GM23338 (cell line): ENCODE results near the gene MTOR. TPM values are rescaled to one million over a fixed set of nuclear protein-coding genes. Genes with fewer than 3 reads are reported as not detected.

Experiments
- ATAC-seq: fragments of 200-7000 bp; cut with Tn5 transposase; 3 replicates; pipeline ENCODE4 v1.9.1; 2020
- DNase-seq: peaks from one replicate; pipeline ENCODE4 v3.0.0-alpha.2; 2015; ENCODE audit warnings: low spot score
- H2AFZ ChIP-seq: fragments of 200-600 bp; sonication (generic); 2 replicates; pipeline ENCODE4 v1.8.0; 2016; ENCODE audit warnings: antibody characterized with exemption, mild to moderate bottlenecking, moderate library complexity
- H3F3A ChIP-seq: fragments of 200-600 bp; sonication (generic); replicated peaks from 2 replicates; pipeline ENCODE4 v1.8.0; 2017; ENCODE audit warnings: antibody characterized with exemption, mixed run types, low read depth
- H3K27ac ChIP-seq: fragments of 200-600 bp; sonication (generic); 2 replicates; pipeline ENCODE4 v1.6.1; 2016; ENCODE audit warnings: low read depth
- H3K27me3 ChIP-seq: fragments of 200-600 bp; sonication (generic); 2 replicates; pipeline ENCODE4 v1.8.0; 2016; ENCODE audit warnings: mild to moderate bottlenecking, mixed run types, moderate library complexity; ENCODE audit not compliant: insufficient read depth
- H3K36me3 ChIP-seq: fragments of 200-600 bp; sonication (generic); 2 replicates; pipeline ENCODE4 v1.8.0; 2016; ENCODE audit warnings: mild to moderate bottlenecking; ENCODE audit not compliant: insufficient read depth
- H3K4me1 ChIP-seq: fragments of 200-600 bp; sonication (generic); 2 replicates; pipeline ENCODE4 v1.8.0; 2016; ENCODE audit warnings: mild to moderate bottlenecking, moderate library complexity; ENCODE audit not compliant: insufficient read depth
- H3K4me2 ChIP-seq: fragments of 200-600 bp; sonication (generic); 2 replicates; pipeline ENCODE4 v1.7.1; 2017; ENCODE audit warnings: mixed run types
- H3K4me3 ChIP-seq: fragments of 200-600 bp; sonication (generic); 2 replicates; pipeline ENCODE4 v1.6.1; 2016; ENCODE audit warnings: mixed run types
- H3K79me2 ChIP-seq: fragments of 200-600 bp; sonication (generic); replicated peaks from 2 replicates; pipeline ENCODE4 v1.8.0; 2017; ENCODE audit warnings: mild to moderate bottlenecking; ENCODE audit not compliant: insufficient read depth
- H3K9me2 ChIP-seq: fragments of 200-600 bp; sonication (generic); 2 replicates; pipeline ENCODE4 v1.8.0; 2017; ENCODE audit not compliant: insufficient read depth
- H4K20me1 ChIP-seq: fragments of 200-600 bp; sonication (generic); replicated peaks from 2 replicates; pipeline ENCODE4 v1.8.0; 2017; ENCODE audit warnings: mild to moderate bottlenecking; ENCODE audit not compliant: insufficient read depth
- H3K27ac Mint-ChIP-seq: 2 replicates; pipeline ENCODE4 v1.8.0; 2020; ENCODE audit warnings: inconsistent platforms, mild to moderate bottlenecking, moderate library complexity, mixed read lengths
- H3K27me3 Mint-ChIP-seq: 3 replicates; pipeline ENCODE4 v1.8.0; 2022; ENCODE audit warnings: low read depth, mild to moderate bottlenecking, moderate library complexity, mixed read lengths, inconsistent platforms; ENCODE audit not compliant: insufficient read depth, poor library complexity
- H3K36me3 Mint-ChIP-seq: 3 replicates; pipeline ENCODE4 v1.8.0; 2021; ENCODE audit warnings: low read depth, mild to moderate bottlenecking, inconsistent platforms, moderate library complexity, mixed read lengths
- H3K4me1 Mint-ChIP-seq: 3 replicates; pipeline ENCODE4 v1.8.0; 2020; ENCODE audit warnings: mild to moderate bottlenecking, inconsistent platforms, mixed read lengths
- H3K4me3 Mint-ChIP-seq: 3 replicates; pipeline ENCODE4 v1.8.0; 2021; ENCODE audit warnings: moderate library complexity, mild to moderate bottlenecking, inconsistent platforms, mixed read lengths
- H3K9me3 Mint-ChIP-seq: 3 replicates; pipeline ENCODE4 v1.8.0; 2020; ENCODE audit warnings: moderate library complexity, mild to moderate bottlenecking, inconsistent platforms, mixed read lengths
- CREB1 ChIP-seq: fragments of 250-450 bp; sonication (Bioruptor Pico); IDR thresholded peaks from 2 replicates; pipeline ENCODE4 v1.5.0; 2020; ENCODE audit warnings: low read depth, mild to moderate bottlenecking, moderate library complexity
- EZH2 ChIP-seq: fragments of 200-600 bp; sonication (generic); IDR thresholded peaks from one replicate; pipeline ENCODE4 v1.8.0; 2017; ENCODE audit warnings: antibody characterized with exemption, mild to moderate bottlenecking, low read depth; ENCODE audit not compliant: unreplicated experiment
- EZH2phosphoT487 ChIP-seq: fragments of 200-600 bp; sonication (generic); IDR thresholded peaks from one replicate; pipeline ENCODE4 v1.8.1; 2018; ENCODE audit warnings: antibody characterized with exemption; ENCODE audit not compliant: unreplicated experiment
- JUNB ChIP-seq: IDR thresholded peaks from one replicate; pipeline ENCODE4 v1.6.1; 2016; ENCODE audit warnings: antibody characterized with exemption; ENCODE audit not compliant: unreplicated experiment
- NANOG ChIP-seq: IDR thresholded peaks from 2 replicates; pipeline ENCODE4 v1.6.1; 2016; ENCODE audit warnings: antibody characterized with exemption, borderline replicate concordance
- POLR2AphosphoS5 ChIP-seq: IDR thresholded peaks from 2 replicates; pipeline ENCODE4 v1.6.1; 2016; ENCODE audit warnings: antibody characterized with exemption, low read depth
- ZNF114 ChIP-seq: fragments of 250-450 bp; sonication (Bioruptor Pico); IDR thresholded peaks from 2 replicates; pipeline ENCODE4 v1.5.0; 2020; ENCODE audit warnings: mild to moderate bottlenecking, moderate library complexity
- polyA plus RNA-seq: library from polyadenylated mRNA; unstranded; fragments of >200 nt; fragmentation: Nextera tagmentation; extraction: Ambion mirVana; gene quantifications from 2 replicates; pipeline ENCODE4 v1.2.1, GENCODE V29; 2016
- total RNA-seq: library from RNA; depleted of rRNA; stranded (reverse); fragments of >200 nt; shearing (Covaris generic); gene quantifications from 2 replicates; pipeline ENCODE4 v1.2.3, GENCODE V29; 2014
- TF ChIP-seq, protein P1 (sequence below): fragments of 250-450 bp; sonication (Bioruptor Pico); IDR thresholded peaks from 2 replicates; pipeline ENCODE4 v1.5.0; 2020; ENCODE audit warnings: mild to moderate bottlenecking, moderate library complexity
- TF ChIP-seq, protein P2 (sequence below): IDR thresholded peaks from one replicate; pipeline ENCODE4 v1.6.1; 2018; ENCODE audit warnings: antibody characterized with exemption; ENCODE audit not compliant: unreplicated experiment
- TF ChIP-seq, protein P3 (sequence below), 2 experiments: fragments of 200-600 bp in 1 of 2; sonication (generic) in 1 of 2; conservative IDR thresholded peaks; 2 replicates each; pipeline versions ENCODE4 v1.5.1 to v1.6.1; 2016 to 2017; ENCODE audit warnings: antibody characterized with exemption in 2 of 2, low read depth in 2 of 2, mild to moderate bottlenecking in 2 of 2, moderate library complexity in 1 of 2

The MTOR gene
- total and polyA plus RNA-seq, 2 experiments from 2014 or later = 22.8 to 98.0 TPM

DNA sequence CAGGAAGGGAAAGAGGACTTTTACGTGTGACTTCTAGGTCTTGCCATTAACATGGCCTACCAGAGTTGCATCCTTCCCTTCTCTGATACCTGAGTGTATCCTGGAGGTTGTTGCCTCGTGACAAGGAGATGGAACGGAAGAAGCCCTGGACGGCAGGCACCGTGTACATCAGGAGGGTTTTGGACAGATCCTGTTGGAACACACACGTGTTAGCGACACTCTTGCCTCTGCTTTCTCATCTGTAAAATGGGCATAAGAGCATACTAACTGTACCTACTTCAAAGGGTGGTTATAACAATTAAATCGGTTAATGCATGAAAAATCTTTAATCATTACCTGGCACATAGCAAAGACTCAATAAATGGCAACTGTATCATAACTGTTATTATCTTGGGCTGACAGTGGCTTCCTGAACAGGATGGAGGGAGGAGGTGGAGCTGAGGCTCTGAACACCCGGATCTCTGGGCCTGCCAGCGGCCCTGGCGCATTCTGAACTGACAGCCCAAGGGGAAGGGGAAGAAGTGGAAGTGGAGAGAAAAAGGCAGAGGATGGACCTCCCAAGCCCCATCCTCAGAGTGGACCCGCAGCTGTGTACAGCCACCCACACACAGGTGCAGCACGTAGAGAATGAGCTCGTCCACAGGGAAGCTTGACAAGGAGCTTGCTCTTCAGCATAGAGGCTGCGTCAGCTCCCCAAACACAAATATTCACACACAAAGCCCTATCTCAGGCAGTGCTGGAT is 132.5 kb downstream of the MTOR start:
- Histone ChIP-seq H3K4me1 (no peaks in the 10 kb centered on the region), H4K20me1 (peaks cover 4% of the 10 kb centered on the region; the same call in 1 of the 2 replicates), H3F3A (no peaks in the 10 kb centered on the region), H3K4me2 (no peak overlapping the region), H3K27me3 (no peaks in the 10 kb centered on the region), H3K9me2 (no peaks in the 10 kb centered on the region), H3K27ac (no peak overlapping the region), H3K4me3 (no peak overlapping the region), H3K79me2 (no peaks in the 10 kb centered on the region), H2AFZ (no peak overlapping the region), H3K36me3 (peaks cover 58% of the 10 kb centered on the region)
- Mint-ChIP-seq H3K4me1 (no peaks in the 10 kb centered on the region), H3K27ac (no peak overlapping the region), H3K4me3 (no peak overlapping the region), H3K36me3 (peaks cover 80% of the 10 kb centered on the region), H3K9me3 (no peaks in the 10 kb centered on the region), H3K27me3 (peaks cover 7% of the 10 kb centered on the region)
- no peak for DNase-seq
- no peak for ATAC-seq
- TF ChIP-seq POLR2AphosphoS5 = no peak
- no peak for TF ChIP-seq CREB1 (CRISPR knock-in tag)
- no peak for TF ChIP-seq ZNF114 (CRISPR knock-in tag)
- no peak for TF ChIP-seq JUNB

- H3K9me3 Mint-ChIP-seq = no peaks in the 10 kb centered on the region
- DNase-seq = no peak
- Histone ChIP-seq H3K4me3 (no peak overlapping the region), H2AFZ (no peak overlapping the region), H3K9me2 (no peaks in the 10 kb centered on the region), H3K4me2 (no peak overlapping the region), H3K36me3 (peaks cover 57% of the 10 kb centered on the region), H4K20me1 (peaks cover 8% of the 10 kb centered on the region), H3K4me1 (no peaks in the 10 kb centered on the region), H3K79me2 (no peaks in the 10 kb centered on the region), H3K27me3 (no peaks in the 10 kb centered on the region), H3K27ac (no peak overlapping the region), H3F3A (no peaks in the 10 kb centered on the region)
- H3K4me1 Mint-ChIP-seq = no peaks in the 10 kb centered on the region
- peaks cover 7% of the 10 kb centered on the region for H3K27me3 Mint-ChIP-seq
- ATAC-seq = no peak
- H3K36me3 Mint-ChIP-seq = peaks cover 77% of the 10 kb centered on the region
- no peak overlapping the region for H3K27ac Mint-ChIP-seq
- H3K4me3 Mint-ChIP-seq = no peak overlapping the region
- TF ChIP-seq JUNB (no peak), ZNF114 (CRISPR knock-in tag) (no peak), POLR2AphosphoS5 (no peak), EZH2 (no peak), EZH2phosphoT487 (no peak), NANOG (no peak)
- TF ChIP-seq, protein P1, sequence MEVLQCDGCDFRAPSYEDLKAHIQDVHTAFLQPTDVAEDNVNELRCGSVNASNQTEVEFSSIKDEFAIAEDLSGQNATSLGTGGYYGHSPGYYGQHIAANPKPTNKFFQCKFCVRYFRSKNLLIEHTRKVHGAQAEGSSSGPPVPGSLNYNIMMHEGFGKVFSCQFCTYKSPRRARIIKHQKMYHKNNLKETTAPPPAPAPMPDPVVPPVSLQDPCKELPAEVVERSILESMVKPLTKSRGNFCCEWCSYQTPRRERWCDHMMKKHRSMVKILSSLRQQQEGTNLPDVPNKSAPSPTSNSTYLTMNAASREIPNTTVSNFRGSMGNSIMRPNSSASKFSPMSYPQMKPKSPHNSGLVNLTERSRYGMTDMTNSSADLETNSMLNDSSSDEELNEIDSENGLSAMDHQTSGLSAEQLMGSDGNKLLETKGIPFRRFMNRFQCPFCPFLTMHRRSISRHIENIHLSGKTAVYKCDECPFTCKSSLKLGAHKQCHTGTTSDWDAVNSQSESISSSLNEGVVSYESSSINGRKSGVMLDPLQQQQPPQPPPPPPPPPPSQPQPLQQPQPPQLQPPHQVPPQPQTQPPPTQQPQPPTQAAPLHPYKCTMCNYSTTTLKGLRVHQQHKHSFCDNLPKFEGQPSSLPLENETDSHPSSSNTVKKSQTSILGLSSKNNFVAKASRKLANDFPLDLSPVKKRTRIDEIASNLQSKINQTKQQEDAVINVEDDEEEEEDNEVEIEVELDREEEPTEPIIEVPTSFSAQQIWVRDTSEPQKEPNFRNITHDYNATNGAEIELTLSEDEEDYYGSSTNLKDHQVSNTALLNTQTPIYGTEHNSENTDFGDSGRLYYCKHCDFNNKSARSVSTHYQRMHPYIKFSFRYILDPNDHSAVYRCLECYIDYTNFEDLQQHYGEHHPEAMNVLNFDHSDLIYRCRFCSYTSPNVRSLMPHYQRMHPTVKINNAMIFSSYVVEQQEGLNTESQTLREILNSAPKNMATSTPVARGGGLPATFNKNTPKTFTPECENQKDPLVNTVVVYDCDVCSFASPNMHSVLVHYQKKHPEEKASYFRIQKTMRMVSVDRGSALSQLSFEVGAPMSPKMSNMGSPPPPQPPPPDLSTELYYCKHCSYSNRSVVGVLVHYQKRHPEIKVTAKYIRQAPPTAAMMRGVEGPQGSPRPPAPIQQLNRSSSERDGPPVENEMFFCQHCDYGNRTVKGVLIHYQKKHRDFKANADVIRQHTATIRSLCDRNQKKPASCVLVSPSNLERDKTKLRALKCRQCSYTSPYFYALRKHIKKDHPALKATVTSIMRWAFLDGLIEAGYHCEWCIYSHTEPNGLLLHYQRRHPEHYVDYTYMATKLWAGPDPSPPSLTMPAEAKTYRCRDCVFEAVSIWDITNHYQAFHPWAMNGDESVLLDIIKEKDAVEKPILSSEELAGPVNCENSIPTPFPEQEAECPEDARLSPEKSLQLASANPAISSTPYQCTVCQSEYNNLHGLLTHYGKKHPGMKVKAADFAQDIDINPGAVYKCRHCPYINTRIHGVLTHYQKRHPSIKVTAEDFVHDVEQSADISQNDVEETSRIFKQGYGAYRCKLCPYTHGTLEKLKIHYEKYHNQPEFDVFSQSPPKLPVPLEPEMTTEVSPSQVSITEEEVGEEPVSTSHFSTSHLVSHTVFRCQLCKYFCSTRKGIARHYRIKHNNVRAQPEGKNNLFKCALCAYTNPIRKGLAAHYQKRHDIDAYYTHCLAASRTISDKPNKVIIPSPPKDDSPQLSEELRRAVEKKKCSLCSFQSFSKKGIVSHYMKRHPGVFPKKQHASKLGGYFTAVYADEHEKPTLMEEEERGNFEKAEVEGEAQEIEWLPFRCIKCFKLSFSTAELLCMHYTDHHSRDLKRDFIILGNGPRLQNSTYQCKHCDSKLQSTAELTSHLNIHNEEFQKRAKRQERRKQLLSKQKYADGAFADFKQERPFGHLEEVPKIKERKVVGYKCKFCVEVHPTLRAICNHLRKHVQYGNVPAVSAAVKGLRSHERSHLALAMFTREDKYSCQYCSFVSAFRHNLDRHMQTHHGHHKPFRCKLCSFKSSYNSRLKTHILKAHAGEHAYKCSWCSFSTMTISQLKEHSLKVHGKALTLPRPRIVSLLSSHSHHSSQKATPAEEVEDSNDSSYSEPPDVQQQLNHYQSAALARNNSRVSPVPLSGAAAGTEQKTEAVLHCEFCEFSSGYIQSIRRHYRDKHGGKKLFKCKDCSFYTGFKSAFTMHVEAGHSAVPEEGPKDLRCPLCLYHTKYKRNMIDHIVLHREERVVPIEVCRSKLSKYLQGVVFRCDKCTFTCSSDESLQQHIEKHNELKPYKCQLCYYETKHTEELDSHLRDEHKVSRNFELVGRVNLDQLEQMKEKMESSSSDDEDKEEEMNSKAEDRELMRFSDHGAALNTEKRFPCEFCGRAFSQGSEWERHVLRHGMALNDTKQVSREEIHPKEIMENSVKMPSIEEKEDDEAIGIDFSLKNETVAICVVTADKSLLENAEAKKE = no peak
- TF ChIP-seq, protein P2, sequence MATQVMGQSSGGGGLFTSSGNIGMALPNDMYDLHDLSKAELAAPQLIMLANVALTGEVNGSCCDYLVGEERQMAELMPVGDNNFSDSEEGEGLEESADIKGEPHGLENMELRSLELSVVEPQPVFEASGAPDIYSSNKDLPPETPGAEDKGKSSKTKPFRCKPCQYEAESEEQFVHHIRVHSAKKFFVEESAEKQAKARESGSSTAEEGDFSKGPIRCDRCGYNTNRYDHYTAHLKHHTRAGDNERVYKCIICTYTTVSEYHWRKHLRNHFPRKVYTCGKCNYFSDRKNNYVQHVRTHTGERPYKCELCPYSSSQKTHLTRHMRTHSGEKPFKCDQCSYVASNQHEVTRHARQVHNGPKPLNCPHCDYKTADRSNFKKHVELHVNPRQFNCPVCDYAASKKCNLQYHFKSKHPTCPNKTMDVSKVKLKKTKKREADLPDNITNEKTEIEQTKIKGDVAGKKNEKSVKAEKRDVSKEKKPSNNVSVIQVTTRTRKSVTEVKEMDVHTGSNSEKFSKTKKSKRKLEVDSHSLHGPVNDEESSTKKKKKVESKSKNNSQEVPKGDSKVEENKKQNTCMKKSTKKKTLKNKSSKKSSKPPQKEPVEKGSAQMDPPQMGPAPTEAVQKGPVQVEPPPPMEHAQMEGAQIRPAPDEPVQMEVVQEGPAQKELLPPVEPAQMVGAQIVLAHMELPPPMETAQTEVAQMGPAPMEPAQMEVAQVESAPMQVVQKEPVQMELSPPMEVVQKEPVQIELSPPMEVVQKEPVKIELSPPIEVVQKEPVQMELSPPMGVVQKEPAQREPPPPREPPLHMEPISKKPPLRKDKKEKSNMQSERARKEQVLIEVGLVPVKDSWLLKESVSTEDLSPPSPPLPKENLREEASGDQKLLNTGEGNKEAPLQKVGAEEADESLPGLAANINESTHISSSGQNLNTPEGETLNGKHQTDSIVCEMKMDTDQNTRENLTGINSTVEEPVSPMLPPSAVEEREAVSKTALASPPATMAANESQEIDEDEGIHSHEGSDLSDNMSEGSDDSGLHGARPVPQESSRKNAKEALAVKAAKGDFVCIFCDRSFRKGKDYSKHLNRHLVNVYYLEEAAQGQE = no peak
- TF ChIP-seq, protein P3, sequence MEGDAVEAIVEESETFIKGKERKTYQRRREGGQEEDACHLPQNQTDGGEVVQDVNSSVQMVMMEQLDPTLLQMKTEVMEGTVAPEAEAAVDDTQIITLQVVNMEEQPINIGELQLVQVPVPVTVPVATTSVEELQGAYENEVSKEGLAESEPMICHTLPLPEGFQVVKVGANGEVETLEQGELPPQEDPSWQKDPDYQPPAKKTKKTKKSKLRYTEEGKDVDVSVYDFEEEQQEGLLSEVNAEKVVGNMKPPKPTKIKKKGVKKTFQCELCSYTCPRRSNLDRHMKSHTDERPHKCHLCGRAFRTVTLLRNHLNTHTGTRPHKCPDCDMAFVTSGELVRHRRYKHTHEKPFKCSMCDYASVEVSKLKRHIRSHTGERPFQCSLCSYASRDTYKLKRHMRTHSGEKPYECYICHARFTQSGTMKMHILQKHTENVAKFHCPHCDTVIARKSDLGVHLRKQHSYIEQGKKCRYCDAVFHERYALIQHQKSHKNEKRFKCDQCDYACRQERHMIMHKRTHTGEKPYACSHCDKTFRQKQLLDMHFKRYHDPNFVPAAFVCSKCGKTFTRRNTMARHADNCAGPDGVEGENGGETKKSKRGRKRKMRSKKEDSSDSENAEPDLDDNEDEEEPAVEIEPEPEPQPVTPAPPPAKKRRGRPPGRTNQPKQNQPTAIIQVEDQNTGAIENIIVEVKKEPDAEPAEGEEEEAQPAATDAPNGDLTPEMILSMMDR (conservative IDR thresholded peaks at IDR 0.05; ENCODE audit: low read depth in 2 of 2) = no peak
These were observed 135.8 kb downstream of the MTOR start for GRCh38 chr1:11126569-11126968.
